D721Med (cell line): ENCODE data around the gene ZBTB7B.

ENCODE experiments used
- DNase-seq: peaks from one replicate; pipeline ENCODE4 v3.0.0; 2011; ENCODE audit warnings: low spot score; ENCODE audit not compliant: insufficient read length
- FAIRE-seq: peaks from 2 replicates; lab custom pipeline; 2011; peaks lifted over from hg19 to GRCh38; lab: Jason Lieb, UNC
- CTCF ChIP-seq: IDR thresholded peaks from 2 replicates; pipeline ENCODE4 v1.5.1; 2012; ENCODE audit warnings: mild to moderate bottlenecking, control low read depth; ENCODE audit not compliant: insufficient read depth; ENCODE audit errors: missing control alignments

The ZBTB7B gene

GRCh38 chr1:155050560-155051341, 48.1 kb downstream of the ZBTB7B start, which contains the start of gene ADAM15:
ADAM15 (plus strand) TSS chr1:155051316; CDS start chr1:155051387, 71 bp downstream.
- peak; percentile 100 for DNase-seq
- no peak for FAIRE-seq
- TF ChIP-seq CTCF, result peak; percentile 82

- TF ChIP-seq CTCF, result no peak
Observed at GRCh38 chr1:155051342-155051776, 48.8 kb downstream of the ZBTB7B start.

DNA sequence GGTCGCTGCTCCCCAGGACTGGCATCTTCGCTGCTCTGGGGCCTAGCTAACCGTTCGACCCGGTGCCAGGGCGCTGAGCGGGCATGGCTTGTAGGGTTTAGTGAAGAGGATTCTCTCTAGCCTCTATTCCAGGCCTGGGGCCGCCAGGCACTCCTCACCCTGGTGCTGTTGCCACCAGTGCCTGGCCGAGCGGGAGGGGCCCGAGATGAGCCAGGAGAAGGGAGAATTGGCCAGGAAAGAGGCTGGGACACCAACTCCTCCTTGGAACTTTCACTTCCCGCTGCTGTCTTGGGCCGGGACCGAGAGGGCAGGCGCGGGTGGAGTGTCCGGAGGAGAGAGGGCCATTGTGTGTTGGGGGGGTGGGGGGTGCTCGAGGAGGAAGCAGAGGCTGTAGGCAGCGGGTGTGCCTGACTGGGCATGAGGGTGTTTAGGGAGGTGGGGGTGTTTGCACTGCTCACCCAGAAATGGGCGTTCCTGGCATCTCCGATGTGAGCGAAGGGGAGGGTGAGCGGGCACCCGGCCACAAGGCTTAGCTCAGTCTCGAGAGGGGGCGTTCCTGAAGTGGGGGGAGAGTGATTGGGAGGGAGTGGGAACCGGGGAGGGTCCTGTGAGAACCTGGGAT, 49.3 kb downstream of the ZBTB7B start:
- no peak for FAIRE-seq
- no peak for TF ChIP-seq CTCF
- no peak for DNase-seq

More at GRCh38 chr1:155051342-155051776, 48.8 kb downstream of the ZBTB7B start:
- DNase-seq (no peak), FAIRE-seq (no peak)

DNA sequence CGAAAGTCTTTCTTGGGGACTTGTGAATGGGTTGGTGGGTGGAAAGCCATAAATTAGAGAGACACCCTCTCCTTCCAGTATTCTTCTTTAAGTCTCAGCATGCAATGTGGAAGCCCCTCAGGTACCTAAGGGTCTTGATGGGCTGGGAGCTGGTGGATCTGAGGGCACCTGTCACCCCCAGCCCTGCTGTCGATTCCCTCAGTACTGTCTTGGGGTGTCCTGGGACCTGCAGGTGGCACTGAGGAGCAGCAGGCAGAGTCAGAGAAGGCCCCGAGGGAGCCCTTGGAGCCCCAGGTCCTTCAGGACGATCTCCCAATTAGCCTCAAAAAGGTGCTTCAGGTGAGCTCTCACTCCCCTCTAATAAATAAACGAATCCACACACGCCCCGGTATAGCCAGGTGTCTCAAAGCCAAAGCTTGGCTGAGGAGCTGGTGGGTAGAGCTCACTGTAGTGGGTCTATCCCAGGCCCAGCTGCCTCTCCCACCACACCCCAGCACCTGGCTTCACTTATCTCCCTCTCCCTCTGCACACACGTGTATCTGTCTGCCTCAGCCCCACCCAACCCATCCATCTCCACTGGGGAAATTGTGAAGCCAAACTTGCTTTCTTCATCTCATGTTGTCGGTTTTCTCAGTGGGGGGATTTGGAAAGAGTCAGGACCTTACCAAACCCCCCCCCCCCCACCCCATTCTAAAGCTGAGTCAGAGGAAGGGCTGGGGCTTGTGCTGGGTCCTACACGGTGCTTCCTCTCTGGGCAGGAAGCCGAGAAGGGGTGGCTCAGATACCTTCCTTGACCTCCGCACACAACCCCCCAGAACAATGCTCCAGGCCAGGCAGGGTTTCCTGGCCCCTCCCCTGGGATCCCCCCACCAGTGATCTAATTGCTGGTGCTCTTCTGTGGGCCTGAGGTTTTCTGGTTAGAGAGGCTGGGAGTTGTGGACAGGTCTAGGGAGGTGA, 50.1 kb downstream of the ZBTB7B start:
- peak; percentile 41 for TF ChIP-seq CTCF
- DNase-seq (no peak), FAIRE-seq (no peak)

DNA sequence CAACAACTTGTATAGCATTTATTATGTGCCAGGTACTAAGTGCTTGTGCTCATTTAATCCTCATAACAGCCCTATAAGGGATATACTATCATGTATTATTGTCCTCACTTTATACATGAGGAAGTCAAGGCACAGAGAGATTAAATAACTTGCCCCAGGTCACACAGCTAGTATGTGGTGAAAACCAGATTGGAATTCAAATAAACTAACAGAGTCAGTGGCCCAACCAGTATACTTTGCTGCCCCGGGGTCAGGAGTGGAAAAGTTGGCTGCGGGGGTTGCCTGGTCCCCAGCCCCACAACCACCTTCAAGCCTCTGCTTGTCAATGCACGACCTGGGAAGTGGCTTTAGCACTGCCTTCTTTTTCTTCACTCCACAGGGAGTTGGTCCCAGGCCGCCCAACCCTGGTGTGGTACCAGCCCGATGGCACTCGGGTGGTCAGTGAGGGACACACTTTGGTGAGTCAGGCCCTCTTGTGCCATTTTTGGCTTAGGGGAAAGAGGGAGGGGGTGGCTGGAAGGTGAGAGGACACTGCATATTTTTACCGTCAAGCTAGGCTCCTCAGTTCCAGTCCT, 51.0 kb downstream of the ZBTB7B start:
- DNase-seq (no peak), FAIRE-seq (no peak)
- no peak for TF ChIP-seq CTCF

DNA sequence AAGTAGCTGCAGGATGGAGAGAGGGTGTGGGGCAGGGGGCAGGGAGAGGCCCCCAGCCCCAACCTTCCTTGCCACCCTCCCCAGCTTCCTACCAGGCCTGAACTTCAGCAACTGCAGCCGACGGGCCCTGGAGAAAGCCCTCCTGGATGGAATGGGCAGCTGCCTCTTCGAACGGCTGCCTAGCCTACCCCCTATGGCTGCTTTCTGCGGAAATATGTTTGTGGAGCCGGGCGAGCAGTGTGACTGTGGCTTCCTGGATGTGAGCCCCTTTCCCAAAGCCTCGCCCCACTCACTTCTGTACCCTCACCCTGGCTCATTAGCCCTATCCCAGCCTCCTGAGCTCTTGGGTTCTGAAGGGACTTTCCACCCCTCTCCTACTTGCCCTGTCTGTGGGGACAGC, 54.5 kb downstream of the ZBTB7B start:
- no peak for TF ChIP-seq CTCF
- DNase-seq, result no peak
- no peak for FAIRE-seq
